Stimulated activated CD4-positive, alpha-beta T cell treated with anti-CD3 and anti-CD28 coated beads, Interleukin-2, amount 100 ng/mL, for 48 hours (primary cell): ENCODE measurements around the gene CFAP65.

Experiments
- DNase-seq, 2 donors: peaks; one replicate each; pipeline ENCODE4 v3.0.0-alpha.2; 2020

Gene CFAP65, protein sequence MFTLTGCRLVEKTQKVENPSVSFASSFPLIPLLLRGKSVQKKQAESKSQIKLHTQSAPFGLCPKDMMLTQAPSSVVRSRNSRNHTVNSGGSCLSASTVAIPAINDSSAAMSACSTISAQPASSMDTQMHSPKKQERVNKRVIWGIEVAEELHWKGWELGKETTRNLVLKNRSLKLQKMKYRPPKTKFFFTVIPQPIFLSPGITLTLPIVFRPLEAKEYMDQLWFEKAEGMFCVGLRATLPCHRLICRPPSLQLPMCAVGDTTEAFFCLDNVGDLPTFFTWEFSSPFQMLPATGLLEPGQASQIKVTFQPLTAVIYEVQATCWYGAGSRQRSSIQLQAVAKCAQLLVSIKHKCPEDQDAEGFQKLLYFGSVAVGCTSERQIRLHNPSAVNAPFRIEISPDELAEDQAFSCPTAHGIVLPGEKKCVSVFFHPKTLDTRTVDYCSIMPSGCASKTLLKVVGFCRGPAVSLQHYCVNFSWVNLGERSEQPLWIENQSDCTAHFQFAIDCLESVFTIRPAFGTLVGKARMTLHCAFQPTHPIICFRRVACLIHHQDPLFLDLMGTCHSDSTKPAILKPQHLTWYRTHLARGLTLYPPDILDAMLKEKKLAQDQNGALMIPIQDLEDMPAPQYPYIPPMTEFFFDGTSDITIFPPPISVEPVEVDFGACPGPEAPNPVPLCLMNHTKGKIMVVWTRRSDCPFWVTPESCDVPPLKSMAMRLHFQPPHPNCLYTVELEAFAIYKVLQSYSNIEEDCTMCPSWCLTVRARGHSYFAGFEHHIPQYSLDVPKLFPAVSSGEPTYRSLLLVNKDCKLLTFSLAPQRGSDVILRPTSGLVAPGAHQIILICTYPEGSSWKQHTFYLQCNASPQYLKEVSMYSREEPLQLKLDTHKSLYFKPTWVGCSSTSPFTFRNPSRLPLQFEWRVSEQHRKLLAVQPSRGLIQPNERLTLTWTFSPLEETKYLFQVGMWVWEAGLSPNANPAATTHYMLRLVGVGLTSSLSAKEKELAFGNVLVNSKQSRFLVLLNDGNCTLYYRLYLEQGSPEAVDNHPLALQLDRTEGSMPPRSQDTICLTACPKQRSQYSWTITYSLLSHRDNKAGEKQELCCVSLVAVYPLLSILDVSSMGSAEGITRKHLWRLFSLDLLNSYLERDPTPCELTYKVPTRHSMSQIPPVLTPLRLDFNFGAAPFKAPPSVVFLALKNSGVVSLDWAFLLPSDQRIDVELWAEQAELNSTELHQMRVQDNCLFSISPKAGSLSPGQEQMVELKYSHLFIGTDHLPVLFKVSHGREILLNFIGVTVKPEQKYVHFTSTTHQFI (N-terminal part only)

DNA sequence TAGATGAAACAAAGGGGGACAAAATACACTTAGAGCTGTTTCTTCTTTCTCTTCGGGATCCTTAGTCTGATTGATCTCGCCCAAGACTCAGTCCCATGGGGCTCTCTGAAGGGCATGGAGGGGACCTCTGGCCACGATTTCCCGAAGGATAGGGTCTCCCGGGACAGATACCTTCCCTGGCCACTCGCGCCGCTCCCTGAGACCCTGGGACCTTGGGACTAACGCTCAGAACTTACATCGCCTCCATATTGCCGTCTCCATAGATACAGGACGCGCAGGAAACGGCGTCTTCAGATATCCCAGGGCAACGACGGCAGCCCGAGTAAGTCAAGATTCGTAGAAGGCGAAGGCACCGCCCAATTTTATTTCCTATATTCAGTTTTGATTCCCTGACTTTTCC lies at the start of gene CFAP65:
Gene CFAP65 (minus strand): TSS at position 265 of the 400 bp plus-strand sequence. CDS start 2,468 bp downstream, outside the sequence.
- DNase-seq: peak in 1 of 2 donors; percentile 21

DNA sequence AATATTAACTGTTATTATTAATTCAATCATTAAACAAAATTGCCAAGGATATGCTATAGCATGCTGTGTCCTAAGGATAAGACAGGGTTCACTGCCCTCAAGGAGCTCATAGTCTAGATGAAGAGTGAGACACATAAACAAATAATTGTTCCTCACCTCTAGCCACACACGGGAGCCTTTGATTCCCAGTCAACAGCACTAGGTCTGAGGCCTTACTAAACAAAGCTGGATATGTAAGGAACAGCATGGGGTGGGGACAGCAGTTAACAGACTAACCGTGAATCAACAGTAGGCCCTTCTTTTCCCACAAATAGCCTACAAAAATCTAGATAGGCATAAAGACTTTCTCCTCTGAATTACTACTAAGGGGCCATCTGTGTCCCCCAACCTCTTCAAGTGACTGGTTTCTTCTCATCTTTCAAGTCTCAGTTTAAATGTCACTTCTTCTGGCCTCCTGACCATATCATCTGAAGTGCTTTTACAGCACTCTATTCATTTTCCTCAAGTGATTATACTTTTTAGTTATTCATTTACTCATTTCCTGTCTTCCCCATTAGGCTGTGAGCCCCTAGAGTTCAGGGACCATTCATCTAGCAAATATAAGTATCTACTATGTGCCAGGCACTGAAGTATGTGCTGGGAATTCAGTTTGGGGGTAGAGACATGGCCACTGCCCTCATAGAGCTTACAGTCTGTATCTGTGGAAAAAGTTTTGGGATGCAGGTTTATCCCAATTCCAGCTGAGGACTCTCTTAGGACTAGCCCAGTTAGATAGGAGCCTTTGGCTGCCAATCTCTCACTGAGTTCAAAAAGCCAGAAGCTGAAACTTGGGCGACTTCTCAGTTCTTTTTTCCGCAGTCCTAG lies 49.4 kb upstream of the CFAP65 start:
- no peak for DNase-seq

DNA sequence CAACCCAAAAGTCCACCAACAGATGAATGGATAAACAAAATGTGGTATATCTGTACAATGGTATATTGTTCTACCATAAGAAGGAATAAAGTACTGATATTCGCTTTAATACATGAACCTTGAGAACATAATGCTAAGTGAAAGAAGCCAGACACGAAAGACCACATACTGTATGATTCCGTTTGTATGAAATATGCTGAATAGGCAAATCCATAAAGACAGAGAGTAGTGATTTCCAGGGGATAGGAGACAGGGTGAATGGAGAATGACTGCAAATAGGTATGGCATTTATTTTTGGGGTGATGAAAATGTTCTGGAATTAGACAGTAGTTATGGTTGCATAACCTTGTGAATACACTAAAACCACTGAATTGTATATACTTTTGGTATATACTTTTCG lies 48.0 kb upstream of the CFAP65 start:
- no peak for DNase-seq

DNA sequence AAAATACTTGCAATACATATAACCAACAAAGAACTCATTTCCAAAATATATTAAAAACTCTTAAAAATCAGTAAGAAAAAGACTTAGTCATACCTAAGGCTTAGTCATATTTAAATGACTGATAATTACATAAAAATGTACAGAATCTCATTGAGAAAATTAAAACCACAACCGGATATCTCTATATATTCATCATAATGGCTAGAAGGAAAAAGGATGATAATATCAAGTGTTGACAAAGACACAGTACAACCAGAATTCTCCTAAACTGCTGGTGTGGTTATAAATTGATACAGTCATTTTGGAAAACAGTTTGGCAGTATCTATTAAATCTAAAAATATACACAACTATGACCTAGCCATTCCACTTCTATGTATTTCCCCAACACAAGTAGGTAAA lies 46.5 kb upstream of the CFAP65 start:
- DNase-seq: no peak

DNA sequence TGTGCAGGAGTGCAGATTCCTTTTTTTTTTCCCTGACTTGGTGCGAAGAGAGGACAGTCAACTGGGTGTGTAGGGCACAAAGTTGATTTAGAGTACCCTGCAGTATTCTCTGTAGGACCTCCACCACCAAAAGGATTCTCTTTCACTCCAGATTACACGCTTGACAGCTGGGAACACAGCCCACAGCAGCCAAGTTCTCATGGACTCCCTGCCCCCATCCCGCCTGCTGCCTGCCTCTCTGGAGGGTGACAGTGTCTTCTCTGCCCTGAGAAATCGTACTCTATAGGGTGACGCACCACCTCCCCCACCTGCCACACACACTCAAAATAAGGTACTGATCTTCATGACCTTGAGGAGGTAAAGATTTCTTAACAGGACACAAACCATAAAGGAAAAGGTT lies 46.0 kb upstream of the CFAP65 start:
- DNase-seq: no peak

DNA sequence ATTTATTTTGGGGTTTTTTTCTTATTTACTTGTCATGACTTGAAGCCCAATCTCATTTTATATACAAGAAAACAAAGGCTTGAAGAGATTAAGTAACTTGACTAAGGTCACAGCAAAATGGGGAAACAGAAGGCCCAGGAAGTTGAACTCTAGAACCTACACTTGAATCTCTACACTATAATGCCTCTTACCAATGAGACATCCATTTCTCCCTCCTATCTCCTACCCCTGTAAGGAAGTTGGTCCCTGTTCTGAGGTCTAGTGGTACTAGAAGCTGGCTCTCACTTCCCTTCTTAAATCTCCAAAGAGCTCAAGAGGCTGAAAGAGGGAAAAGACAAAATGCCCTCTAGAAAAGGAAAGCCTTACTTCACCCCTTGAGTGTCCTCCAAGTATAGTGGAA lies 44.9 kb upstream of the CFAP65 start:
- no peak for DNase-seq

DNA sequence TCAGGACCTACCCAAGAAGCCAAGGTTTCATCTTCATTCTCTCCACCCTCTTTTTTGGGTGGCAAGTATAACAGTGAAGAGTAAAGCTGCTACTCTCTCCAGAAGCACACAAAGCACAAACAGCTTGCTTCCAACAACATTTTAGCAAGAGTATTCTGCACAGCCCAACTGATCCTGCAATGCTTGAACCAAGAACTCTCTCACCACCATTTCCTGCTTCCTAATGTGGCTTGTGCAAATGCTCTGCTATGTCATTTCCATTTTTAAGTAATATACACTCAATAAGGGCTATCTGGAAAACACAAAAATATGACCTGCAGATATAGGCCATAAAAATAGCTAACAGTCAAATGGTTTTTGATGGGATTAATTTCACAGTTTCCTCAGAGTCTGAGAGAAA lies 43.5 kb upstream of the CFAP65 start:
- DNase-seq: no peak

DNA sequence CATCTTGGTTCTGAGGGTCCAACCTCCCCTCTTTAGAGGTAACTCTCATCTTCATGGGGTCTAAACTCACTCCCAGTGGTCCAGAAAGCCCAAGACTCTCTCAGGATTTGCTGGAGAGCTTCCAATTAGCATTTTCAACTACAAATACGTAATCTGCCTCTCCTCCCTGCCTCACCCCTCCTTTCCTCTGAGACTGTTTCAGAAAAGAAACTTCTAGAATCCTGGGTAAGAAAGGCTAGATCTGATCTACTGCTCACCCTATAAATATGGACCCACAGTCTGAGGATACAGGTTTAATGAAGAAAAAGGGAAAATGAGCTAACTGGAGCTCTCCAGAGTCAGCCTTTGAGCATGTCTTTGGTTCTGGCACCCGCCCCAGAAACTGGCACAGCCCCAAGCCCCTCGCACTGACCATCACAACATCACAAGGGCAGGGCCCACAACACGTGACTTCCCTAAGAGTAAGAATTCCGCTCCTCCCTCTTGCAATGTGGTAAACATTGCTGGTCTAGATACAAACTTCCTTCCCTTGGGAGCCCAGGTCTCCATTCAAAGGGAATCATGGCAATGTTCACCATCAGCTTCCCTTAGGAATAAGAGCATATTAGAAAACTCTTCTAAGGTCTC lies 41.1 kb upstream of the CFAP65 start:
- no peak for DNase-seq

DNA sequence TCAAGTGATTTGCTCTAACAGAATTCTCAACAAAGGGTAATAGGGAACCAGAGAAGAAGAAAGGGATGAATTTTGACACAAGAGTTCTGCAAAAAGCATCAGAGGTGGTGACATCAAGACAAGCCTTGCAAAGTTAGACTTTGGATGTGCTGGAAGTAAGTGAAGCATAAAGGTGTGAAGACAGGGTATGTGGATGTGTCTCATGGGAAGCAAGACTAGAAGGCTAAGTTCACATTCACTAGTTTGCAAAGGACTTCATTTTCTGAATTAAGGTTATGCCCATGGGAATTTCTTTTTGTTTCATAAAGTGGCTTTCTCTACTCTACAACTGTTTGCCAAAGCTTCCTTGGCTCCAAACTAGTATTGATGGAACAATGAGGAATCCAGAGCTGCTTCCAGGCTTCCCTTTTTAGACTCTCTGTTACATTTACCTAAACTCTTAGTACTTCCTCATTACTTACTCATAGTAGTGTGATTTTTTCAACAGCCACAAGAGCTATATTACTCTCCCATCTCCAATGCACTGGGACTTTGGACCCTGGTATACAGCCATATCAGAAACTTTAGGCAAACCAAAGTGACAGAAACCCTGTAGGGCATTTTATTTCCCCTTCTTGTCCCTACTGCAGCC lies 40.5 kb upstream of the CFAP65 start:
- no peak for DNase-seq

DNA sequence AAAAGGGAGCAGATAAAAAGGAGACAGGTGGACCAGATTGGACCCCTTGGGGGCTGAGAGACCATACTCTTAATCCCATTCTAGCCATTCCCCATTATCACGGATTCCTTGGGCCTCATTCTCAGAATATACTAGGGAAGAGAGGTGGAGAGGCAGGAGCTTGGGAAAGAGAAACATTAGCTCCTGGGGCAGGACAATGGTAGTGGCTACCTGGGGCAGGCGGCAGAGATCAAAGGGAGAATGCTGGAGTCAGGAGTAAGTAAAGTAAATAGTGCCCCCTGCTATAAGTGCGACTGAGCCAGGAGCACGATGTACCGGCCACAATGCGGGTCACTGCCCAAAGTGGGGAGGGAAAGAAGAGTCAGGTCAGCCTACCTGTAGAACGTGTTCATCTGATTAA lies 39.8 kb upstream of the CFAP65 start:
- no peak for DNase-seq

DNA sequence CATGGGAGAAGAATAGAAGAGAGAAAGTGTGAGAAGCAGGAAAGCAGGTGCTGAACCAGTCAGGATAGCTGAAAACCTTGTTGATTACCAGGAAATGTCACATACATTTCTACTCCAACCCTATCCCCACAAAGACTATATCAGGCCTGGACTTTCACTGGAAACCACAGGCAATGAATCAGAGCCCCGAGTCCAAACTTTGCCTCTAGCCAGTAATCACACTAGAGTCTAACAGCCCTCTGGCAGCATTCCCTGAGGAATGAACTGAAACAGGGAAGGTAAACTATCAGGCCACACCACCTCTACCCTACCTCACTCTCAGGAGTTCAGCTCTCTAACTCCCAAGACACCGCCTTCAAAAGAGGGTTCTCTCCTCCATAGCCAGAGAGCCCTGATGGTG lies 38.1 kb upstream of the CFAP65 start:
- no peak for DNase-seq

DNA sequence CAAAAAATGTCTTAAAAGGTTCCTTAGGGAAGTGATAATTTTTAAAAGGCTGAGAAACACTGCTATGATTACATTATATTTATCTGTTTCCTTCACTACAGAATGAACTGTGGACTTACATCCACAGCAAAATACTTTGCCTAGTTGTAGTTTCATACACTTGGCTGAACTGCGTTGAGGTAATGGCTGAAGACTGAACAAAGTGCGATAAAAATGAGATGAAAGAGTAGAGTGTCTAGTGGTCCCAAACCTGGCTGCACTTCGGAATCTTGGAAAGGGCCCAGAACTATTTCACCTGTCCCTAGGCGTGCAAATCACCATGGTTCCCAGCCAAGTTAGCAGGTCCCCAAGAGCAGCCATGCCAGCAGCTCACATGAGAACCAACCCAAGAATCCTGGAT lies 37.6 kb upstream of the CFAP65 start:
- no peak for DNase-seq

DNA sequence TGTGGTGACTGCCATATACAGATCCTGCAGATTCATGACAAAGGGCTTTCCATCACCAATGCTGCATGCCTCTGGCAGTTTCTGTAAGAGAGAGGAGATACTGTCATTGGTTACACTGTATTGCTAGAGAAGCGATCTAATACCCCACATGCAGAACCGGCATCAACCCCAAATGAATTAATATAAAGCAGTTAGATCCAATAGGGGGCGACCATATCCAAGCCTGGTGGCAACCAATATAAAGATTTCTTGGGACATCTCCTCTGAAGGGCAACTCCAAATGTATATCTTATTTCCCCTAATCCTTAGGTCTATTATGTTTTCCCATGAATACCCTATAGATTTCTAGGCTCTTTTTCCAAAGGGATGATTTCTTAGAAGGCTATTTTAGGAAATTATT lies 36.8 kb upstream of the CFAP65 start:
- no peak for DNase-seq

DNA sequence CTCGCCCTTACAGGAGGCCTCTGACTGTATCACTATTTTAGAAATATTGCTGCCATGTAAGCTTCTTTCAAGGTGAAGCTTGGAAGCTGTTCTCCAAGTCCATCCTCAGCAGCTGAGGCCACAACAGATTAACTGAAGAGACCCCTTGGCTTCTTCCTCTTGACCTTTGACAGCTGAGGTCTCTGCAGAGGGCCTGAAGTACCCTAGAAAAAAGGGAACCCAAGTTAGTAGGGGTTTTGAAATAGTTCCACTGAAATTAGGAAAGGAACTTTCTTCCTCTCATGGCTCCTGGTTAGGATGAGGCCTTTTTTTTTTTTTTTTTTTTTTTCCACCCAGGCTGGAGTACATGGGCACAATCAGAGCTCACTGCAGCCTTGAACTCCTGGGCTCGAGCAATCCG lies 34.9 kb upstream of the CFAP65 start:
- DNase-seq: no peak

DNA sequence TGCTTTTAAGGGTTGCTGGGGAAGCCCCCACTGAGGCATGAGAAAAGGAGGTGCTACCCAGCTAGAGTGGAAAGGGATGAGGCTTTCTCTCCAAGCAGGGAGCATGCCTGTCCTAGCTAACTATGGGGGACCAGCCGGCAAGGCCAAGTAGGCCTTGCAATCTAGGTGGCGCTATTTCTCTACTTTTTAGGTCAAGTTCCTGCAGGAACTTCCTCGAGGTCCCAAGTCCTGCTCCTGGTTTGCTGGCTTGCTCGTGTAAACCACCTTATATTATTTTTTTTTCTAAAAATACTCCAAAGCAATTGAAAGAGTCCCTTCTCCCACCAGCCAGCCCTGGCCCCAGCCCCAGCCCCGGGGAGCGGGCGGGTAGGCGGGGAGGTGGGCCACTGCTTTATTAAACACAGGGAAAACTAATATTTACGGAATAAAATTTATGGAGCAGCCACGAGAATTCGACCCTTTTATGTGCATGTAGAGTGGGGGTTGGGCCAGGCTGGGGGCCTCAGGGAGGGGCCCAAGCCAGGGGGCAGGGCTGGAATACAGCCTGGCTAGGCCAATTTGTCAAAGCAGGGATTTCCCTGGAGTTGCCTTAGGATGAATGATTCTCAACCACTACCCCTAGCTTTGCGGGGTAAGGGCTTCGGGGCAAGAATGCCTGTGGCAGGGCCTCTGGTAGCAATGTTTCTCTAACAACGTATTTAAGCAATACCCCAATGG lies 32.3 kb upstream of the CFAP65 start:
- peak in 1 of 2 donors; percentile 18 for DNase-seq

DNA sequence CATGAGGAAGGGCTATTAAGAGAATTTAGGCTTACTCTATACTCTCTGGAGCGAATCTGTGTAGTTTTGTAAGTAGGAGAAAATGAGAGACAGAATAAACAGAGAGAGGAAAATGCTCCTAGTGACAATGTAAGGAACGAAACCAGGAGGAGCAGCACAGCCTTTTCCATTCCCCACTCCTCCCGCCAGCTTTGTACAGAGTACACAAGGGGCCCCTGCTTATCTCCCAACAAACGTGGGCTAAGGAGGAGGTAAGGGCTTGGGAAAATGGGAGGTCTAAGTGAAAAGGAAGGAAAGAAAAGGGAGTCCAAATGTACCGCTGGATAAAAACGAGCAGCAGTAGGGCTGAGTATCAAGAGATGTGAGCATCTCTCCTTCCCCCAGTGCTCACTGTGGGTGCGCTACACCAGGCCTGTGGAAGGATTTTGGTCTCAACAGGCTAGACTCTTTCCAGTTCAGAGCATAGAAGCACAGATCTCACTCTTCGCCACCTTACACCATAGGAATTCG lies 31.5 kb upstream of the CFAP65 start:
- no peak for DNase-seq

DNA sequence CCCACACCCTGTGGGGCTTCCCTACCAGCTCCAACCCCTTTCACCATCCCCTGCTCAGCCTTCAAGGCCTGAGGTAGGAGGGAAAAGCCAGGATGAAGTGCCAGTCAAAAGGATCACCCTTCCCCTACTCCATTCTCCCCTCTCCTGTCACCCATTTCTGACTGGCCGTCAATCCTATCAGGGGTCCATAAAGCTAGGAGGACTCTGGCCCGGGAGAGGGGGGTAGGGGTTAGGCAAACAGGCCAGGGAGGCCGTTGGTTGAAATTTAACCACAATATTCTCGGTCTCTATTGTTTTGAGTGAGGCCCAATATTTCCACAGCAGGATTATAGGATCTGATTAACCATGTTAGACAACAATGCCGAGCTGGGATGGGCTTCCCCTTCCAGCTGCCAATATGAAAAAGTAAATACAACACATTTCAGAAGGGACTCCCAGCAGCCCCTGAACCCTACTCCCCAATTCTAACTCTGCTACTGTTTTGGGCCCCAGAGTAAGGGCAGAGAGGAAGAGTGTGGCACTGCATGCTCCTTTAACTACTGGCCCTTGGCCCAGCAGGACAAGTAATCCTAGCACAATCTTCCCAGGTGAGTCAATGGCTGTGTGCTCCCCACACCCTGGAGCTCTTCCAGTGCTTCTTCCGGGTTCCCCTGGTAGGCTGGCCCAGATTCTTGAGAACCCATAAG lies 30.0 kb upstream of the CFAP65 start:
- no peak for DNase-seq

DNA sequence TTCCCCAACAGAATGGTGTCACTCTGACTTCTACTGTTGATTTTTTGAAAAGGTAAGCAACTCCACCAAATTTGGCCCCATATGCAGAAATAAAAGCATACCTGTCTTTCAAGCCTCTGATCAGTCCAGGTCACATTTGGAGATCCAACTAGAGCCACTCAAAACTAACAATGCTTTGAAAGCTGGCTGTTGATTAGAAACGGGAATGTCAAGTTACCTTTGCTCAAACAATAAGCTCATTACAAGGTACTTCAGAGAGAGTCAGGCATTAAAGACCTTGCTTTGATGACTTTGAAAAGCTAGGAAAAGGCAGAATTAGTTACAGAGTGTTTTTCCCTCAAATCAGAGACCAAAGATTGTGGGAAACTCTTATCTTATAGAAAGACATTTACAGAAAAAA lies 24.2 kb upstream of the CFAP65 start:
- no peak for DNase-seq

DNA sequence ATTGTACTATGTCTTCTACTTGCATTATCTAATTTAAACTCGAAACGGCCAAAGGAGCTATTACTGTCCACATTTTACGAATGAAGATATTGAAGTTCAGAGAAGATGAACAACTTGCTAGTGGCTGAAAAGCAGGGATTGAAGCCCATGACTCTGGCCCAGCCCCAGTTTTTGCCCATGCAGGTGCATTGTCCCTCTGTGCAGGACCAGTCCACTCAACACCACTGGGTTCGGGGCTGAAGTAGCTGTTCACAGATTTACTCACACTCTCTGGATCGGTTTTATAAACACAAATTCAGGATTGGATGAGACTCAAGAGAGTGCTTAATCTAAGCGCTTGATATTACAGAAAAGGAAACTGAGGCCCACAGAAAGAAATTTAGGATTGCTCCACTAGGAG lies 20.8 kb upstream of the CFAP65 start:
- DNase-seq: no peak
